ENCODE data around the gene DOK7.

- TF ChIP-seq ESRRG (CRISPR knock-in tag; IDR thresholded peaks at IDR 0.05) = no peak
- TF ChIP-seq ZNF8 (CRISPR knock-in tag; IDR thresholded peaks at IDR 0.05) = no peak
- TF ChIP-seq PATZ1 (CRISPR knock-in tag; IDR thresholded peaks at IDR 0.05; ENCODE audit: borderline replicate concordance) = no peak
- no peak for TF ChIP-seq ARNTL (CRISPR knock-in tag; IDR thresholded peaks at IDR 0.05; ENCODE audit: borderline replicate concordance, low read depth)
- TF ChIP-seq TCF4 (CRISPR knock-in tag; IDR thresholded peaks at IDR 0.05; ENCODE audit: borderline replicate concordance) = no peak
- TF ChIP-seq ZFP3 (CRISPR knock-in tag; IDR thresholded peaks at IDR 0.05) = no peak
- TF ChIP-seq TSHZ2 (CRISPR knock-in tag; IDR thresholded peaks at IDR 0.05) = no peak
- no peak for TF ChIP-seq ZNF565 (CRISPR knock-in tag; conservative IDR thresholded peaks at IDR 0.05; ENCODE audit: low read depth)
- TF ChIP-seq CREB5 (CRISPR knock-in tag; IDR thresholded peaks at IDR 0.05; ENCODE audit: low read depth) = no peak
- no peak for TF ChIP-seq RARB (CRISPR knock-in tag; IDR thresholded peaks at IDR 0.05)
- no peak for TF ChIP-seq TOX (CRISPR knock-in tag; IDR thresholded peaks at IDR 0.05; ENCODE audit: borderline replicate concordance)
These were observed 16.3 kb upstream of the DOK7 start for GRCh38 chr4:3446631-3447320.
